HepG2 (cell line): ENCODE measurements around the gene IRF2.

Experiments used
- AKAP8 ChIP-seq: sonication (generic); formaldehyde crosslinking; IDR thresholded peaks from 2 replicates; pipeline ENCODE4 v1.5.1; 2020; ENCODE audit warnings: mild to moderate bottlenecking, missing genetic modification reagents
- BHLHE40 ChIP-seq: IDR thresholded peaks from 2 replicates; pipeline ENCODE4 v1.6.1; 2011; ENCODE audit warnings: low read length, improper control_type of control experiment
- BRCA1 ChIP-seq: sonication (generic); formaldehyde crosslinking; IDR thresholded peaks from 2 replicates; pipeline ENCODE4 v1.4.0; 2020; ENCODE audit warnings: missing genetic modification reagents
- CHCHD3 ChIP-seq: sonication (generic); formaldehyde crosslinking; IDR thresholded peaks from 2 replicates; pipeline ENCODE4 v1.8.0; 2022; ENCODE audit warnings: mild to moderate bottlenecking, missing genetic modification reagents, moderate library complexity
- DNMT1 ChIP-seq: sonication (generic); formaldehyde crosslinking; IDR thresholded peaks from 2 replicates; pipeline ENCODE4 v1.5.1; 2020; ENCODE audit warnings: mild to moderate bottlenecking, missing genetic modification reagents
- PRDM15 ChIP-seq: sonication (generic); formaldehyde crosslinking; IDR thresholded peaks from 2 replicates; pipeline ENCODE4 v1.4.0; 2020; ENCODE audit warnings: missing genetic modification reagents
- ZBTB25 ChIP-seq: IDR thresholded peaks from 2 replicates; pipeline ENCODE4 v1.6.1; 2018; ENCODE audit warnings: missing genetic modification reagents
- ZNF207 ChIP-seq: fragments of 450-650 bp; IDR thresholded peaks from 2 replicates; pipeline ENCODE4 v1.6.1; 2016; ENCODE audit warnings: antibody characterized with exemption, borderline replicate concordance
- ZNF230 ChIP-seq: sonication (generic); formaldehyde crosslinking; IDR thresholded peaks from 2 replicates; pipeline ENCODE4 v1.4.0; 2020; ENCODE audit warnings: mild to moderate bottlenecking, missing genetic modification reagents
- ZNF235 ChIP-seq: sonication (generic); formaldehyde crosslinking; IDR thresholded peaks from 2 replicates; pipeline ENCODE4 v1.8.1; 2023; ENCODE audit warnings: mild to moderate bottlenecking, missing genetic modification reagents, borderline replicate concordance
- ZNF550 ChIP-seq: sonication (generic); formaldehyde crosslinking; IDR thresholded peaks from 2 replicates; pipeline ENCODE4 v1.4.0; 2020; ENCODE audit warnings: mild to moderate bottlenecking, missing genetic modification reagents, borderline replicate concordance
- TF ChIP-seq, protein P1 (sequence below): sonication (generic); formaldehyde crosslinking; IDR thresholded peaks from 2 replicates; pipeline ENCODE4 v1.8.1; 2023; ENCODE audit warnings: mild to moderate bottlenecking, moderate library complexity, missing genetic modification reagents
- TF ChIP-seq, protein P2 (sequence below): sonication (generic); formaldehyde crosslinking; IDR thresholded peaks from 2 replicates; pipeline ENCODE4 v1.5.1; 2020; ENCODE audit warnings: missing genetic modification reagents, mild to moderate bottlenecking, borderline replicate concordance

DNA sequence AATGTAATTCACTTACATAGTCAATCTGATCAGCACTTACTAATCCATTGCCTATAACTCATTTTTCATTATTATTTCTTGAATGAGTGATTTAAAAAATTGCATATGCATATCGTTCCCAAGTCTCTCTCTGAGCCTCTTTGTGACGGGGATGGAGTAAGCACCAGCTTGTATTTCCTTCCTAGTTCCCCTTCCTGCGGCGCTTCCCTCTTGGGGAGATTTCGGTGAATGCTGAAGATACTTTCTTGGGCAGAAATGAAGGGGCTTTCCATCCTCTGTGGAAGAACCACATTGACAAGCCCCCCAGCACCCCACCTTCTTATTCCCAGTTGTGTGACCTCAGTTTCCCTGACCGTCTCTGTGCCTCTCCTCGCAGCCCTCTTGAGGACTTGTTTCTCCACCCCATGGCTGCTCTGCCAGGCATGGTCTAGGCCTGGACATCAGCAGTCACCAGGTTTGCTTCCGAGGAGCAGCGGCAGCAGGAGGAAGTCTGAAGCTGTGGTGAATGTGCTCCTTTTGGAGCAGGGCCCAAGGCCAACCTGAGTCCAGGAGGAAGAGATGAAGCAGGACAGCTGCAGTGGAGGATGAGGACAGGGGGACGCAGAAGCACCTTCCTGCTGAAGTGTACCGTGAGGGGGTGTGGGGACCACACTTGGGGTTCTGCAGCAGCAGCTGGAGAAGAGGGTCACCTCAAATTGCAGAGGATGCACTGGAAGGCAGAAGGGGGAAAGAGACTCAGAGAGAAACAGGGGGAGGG lies 124.9 kb downstream of the IRF2 start:
- TF ChIP-seq, protein P1, sequence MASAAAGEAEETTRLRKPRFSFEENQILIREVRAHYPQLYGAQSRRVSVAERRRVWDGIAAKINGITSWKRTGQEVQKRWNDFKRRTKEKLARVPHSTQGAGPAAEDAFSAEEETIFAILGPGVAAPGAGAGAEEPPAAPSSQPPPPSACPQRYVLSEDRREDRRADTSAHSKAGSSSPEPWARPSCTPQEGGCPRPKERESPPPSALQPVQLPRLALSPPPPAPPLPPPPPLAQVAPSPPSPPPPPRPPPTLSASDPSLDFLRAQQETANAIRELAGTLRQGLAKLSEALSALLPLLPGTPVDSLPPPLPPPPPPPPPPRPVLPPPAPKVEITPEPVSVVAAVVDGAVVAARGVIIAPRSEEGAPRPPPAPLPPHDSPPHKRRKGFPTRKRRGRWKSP (CRISPR knock-in tag): no peak
- no peak for TF ChIP-seq ZNF230 (CRISPR knock-in tag)
- no peak for TF ChIP-seq ZNF235 (CRISPR knock-in tag)
- TF ChIP-seq ZBTB25 (CRISPR knock-in tag): no peak
- TF ChIP-seq AKAP8 (CRISPR knock-in tag): no peak
- TF ChIP-seq BRCA1 (CRISPR knock-in tag): no peak
- TF ChIP-seq DNMT1 (CRISPR knock-in tag): no peak
- no peak for TF ChIP-seq BHLHE40
- TF ChIP-seq, protein P2, sequence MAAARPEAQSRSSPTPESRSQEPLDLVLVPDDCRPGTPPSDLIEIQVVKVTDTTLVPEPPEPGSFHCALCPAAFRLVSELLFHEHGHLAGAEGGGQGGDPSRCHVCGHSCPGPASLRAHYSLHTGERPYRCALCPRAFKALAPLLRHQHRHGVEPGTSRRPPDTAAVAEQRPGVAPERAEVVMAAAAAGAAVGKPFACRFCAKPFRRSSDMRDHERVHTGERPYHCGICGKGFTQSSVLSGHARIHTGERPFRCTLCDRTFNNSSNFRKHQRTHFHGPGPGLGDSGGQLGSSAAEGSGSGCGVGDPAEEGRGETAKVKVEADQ (CRISPR knock-in tag): no peak
- no peak for TF ChIP-seq ZNF550 (CRISPR knock-in tag)
- no peak for TF ChIP-seq ZNF207
- TF ChIP-seq PRDM15: no peak
- no peak for TF ChIP-seq CHCHD3 (CRISPR knock-in tag)
